HepG2 (cell line): ENCODE results near the gene TMEM219. TPM values are rescaled to one million over a fixed set of nuclear protein-coding genes. Genes with fewer than 3 reads are reported as not detected.

Source experiments
- CBX2 ChIP-seq, 2 experiments: fragments of 200-600 bp in 1 of 2; sonication (generic); formaldehyde crosslinking in 1 of 2; IDR thresholded peaks; 2 replicates each; pipeline versions ENCODE4 v1.7.0 to v1.8.1; 2018 to 2022; ENCODE audit warnings: low read depth in 2 of 2, low read length in 1 of 2, mild to moderate bottlenecking in 1 of 2, missing genetic modification reagents in 1 of 2
- PAWR ChIP-seq: sonication (generic); formaldehyde crosslinking; IDR thresholded peaks from 2 replicates; pipeline ENCODE4 v1.4.0; 2020; ENCODE audit warnings: missing genetic modification reagents, mild to moderate bottlenecking, borderline replicate concordance
- U2AF1 ChIP-seq: fragments of 200-400 bp; formaldehyde crosslinking; optimal IDR thresholded peaks from 2 replicates; pipeline ENCODE3; 2017; ENCODE audit warnings: mild to moderate bottlenecking, low read depth, low read length
- ZNF318 ChIP-seq: sonication (generic); formaldehyde crosslinking; IDR thresholded peaks from 2 replicates; pipeline ENCODE4 v1.4.0; 2020; ENCODE audit warnings: mild to moderate bottlenecking, missing genetic modification reagents
- ZNF343 ChIP-seq: sonication (generic); formaldehyde crosslinking; IDR thresholded peaks from 2 replicates; pipeline ENCODE4 v1.4.0; 2020; ENCODE audit warnings: mild to moderate bottlenecking, missing genetic modification reagents
- ZNF678 ChIP-seq: sonication (generic); formaldehyde crosslinking; IDR thresholded peaks from 2 replicates; pipeline ENCODE4 v1.4.0; 2020; ENCODE audit warnings: mild to moderate bottlenecking, missing genetic modification reagents
- polyA plus RNA-seq, 8 experiments: library from polyadenylated mRNA; depleted of rRNA in 3 of 8; stranded (reverse) in 7 of 8; unstranded in 1 of 8; fragments of >200 nt; fragmentation: Illumina TruSeq in 4 of 8; extraction: Trizol in 4 of 8; gene quantifications; 2 replicates each; pipeline versions ENCODE4 v1.2.1 to v1.2.3, GENCODE V29; 2011 to 2016; ENCODE audit warnings: low read depth in 4 of 8, missing spikeins in 1 of 8, mixed read lengths in 1 of 8; ENCODE audit not compliant: insufficient read depth in 1 of 8
- total RNA-seq, 5 experiments: library from RNA; depleted of rRNA; stranded (reverse); fragments of >200 nt; fragmentation: Illumina TruSeq; extraction: Trizol; gene quantifications; 2 replicates each; pipeline ENCODE4 v1.2.3, GENCODE V29; 2016; ENCODE audit warnings: low read depth in 1 of 5

The TMEM219 gene
- total and polyA plus RNA-seq, 2 of the 13 experiments (the other 11 are each of a cell fraction or from before 2014, with no cell fraction given) = 105 to 115 TPM

GRCh38 chr16:29994600-29995323 lies 32.9 kb downstream of the TMEM219 start (continued):
- TF ChIP-seq ZNF318 (CRISPR knock-in tag) = peak; percentile 77; the same call in 1 of the 2 replicates
- 0 out of 2 replicates have a peak, but pooled peaks have one; percentile 89 for TF ChIP-seq PAWR
- 0 out of 2 replicates have a peak, but pooled peaks have one; percentile 19 for TF ChIP-seq ZNF343 (CRISPR knock-in tag)
- 0 out of 2 replicates have a peak, but pooled peaks have one; percentile 59 for TF ChIP-seq ZNF678 (CRISPR knock-in tag)
- no peak for TF ChIP-seq CBX2 (IDR thresholded peaks at IDR 0.05; ENCODE audit: low read depth, low read length)
- TF ChIP-seq CBX2 (CRISPR knock-in tag; IDR thresholded peaks at IDR 0.05; ENCODE audit: low read depth) = no peak
- TF ChIP-seq U2AF1 = no peak
